Measurements from ENCODE around the gene F11R.

The F11R gene

GRCh38 chr1:161061419-161061818 lies 40.5 kb upstream of the F11R start:
- Histone ChIP-seq H4K8ac (ENCODE audit: low read length) (no peak overlapping the region), H3K4me3 (ENCODE audit: insufficient read depth in 1 of 2, low read depth in 1 of 2, low read length in 2 of 2) (no peak overlapping the region), H2BK15ac (ENCODE audit: low read depth, poor library complexity, severe bottlenecking) (no peak overlapping the region), H3K36me3 (ENCODE audit: control insufficient read depth in 1 of 2, insufficient read depth in 2 of 2, low read depth in 1 of 2, low read length in 2 of 2) (no peaks in the 10 kb centered on the region), H4K91ac (ENCODE audit: low read length) (no peak overlapping the region), H3K79me1 (replicated peaks; ENCODE audit: low read length, poor library complexity, severe bottlenecking) (no peaks in the 10 kb centered on the region), H2BK12ac (ENCODE audit: low read length in 2 of 2) (no peak overlapping the region), H3K23ac (ENCODE audit: low read length in 2 of 2) (no peak overlapping the region), H3K27ac (ENCODE audit: low read length, poor library complexity, severe bottlenecking) (no peak overlapping the region), H2BK5ac (ENCODE audit: low read depth, low read length, poor library complexity, severe bottlenecking) (no peak overlapping the region), H2BK120ac (ENCODE audit: low read depth, low read length) (no peak overlapping the region), H2AK5ac (ENCODE audit: low read length, severe bottlenecking) (no peak overlapping the region), H3K4ac (ENCODE audit: low read depth in 1 of 2, low read length in 2 of 2) (no peak overlapping the region), H3K18ac (ENCODE audit: low read depth in 1 of 2, low read length in 2 of 2) (no peak overlapping the region), H2AFZ (ENCODE audit: low read depth, low read length) (no peak overlapping the region), H3K4me2 (ENCODE audit: low read length, poor library complexity, severe bottlenecking) (no peak overlapping the region), H3K9me3 (ENCODE audit: control insufficient read depth, low read length) (no peaks in the 10 kb centered on the region), H3K9ac (ENCODE audit: low read length) (no peak overlapping the region), H3K14ac (ENCODE audit: low read length in 2 of 2) (no peak overlapping the region), H3K4me1 (ENCODE audit: control insufficient read depth, insufficient read depth, low read depth, low read length) (no peaks in the 10 kb centered on the region), H3K27me3 (ENCODE audit: control insufficient read depth in 1 of 2, insufficient read depth in 1 of 2, low read length in 2 of 2) (peaks cover 13 to 21% of the 10 kb centered on the region in 2 experiments)
- no peak for DNase-seq
- WGBS: 94% methylated on average over 1 of the region's 4 CpGs

- H3K18ac ChIP-seq (ENCODE audit: low read depth in 1 of 2, low read length in 2 of 2): no peak overlapping the region
- H3K9ac ChIP-seq (ENCODE audit: low read length): no peak overlapping the region
- no peak overlapping the region for H2BK5ac ChIP-seq (ENCODE audit: low read depth, low read length, poor library complexity, severe bottlenecking)
- WGBS: 90% methylated on average over 2 of the region's 6 CpGs
- H3K4me3 ChIP-seq (ENCODE audit: insufficient read depth in 1 of 2, low read depth in 1 of 2, low read length in 2 of 2): no peak overlapping the region
- no peak overlapping the region for H2BK15ac ChIP-seq (ENCODE audit: low read depth, poor library complexity, severe bottlenecking)
- no peak for DNase-seq
- H2BK120ac ChIP-seq (ENCODE audit: low read depth, low read length): no peak overlapping the region
- no peak overlapping the region for H2AFZ ChIP-seq (ENCODE audit: low read depth, low read length)
- H3K4me2 ChIP-seq (ENCODE audit: low read length, poor library complexity, severe bottlenecking): no peak overlapping the region
- H4K8ac ChIP-seq (ENCODE audit: low read length): no peak overlapping the region
- H3K9me3 ChIP-seq (ENCODE audit: control insufficient read depth, low read length): no peaks in the 10 kb centered on the region
- no peak overlapping the region for H3K4ac ChIP-seq (ENCODE audit: low read depth in 1 of 2, low read length in 2 of 2)
- H3K4me1 ChIP-seq (ENCODE audit: control insufficient read depth, insufficient read depth, low read depth, low read length): no peaks in the 10 kb centered on the region
- H3K27me3 ChIP-seq (ENCODE audit: control insufficient read depth in 1 of 2, insufficient read depth in 1 of 2, low read length in 2 of 2): peaks cover 10 to 14% of the 10 kb centered on the region in 2 experiments
- H3K14ac ChIP-seq (ENCODE audit: low read length in 2 of 2): no peak overlapping the region
- no peak overlapping the region for H3K23ac ChIP-seq (ENCODE audit: low read length in 2 of 2)
- H3K27ac ChIP-seq (ENCODE audit: low read length, poor library complexity, severe bottlenecking): no peak overlapping the region
- H4K91ac ChIP-seq (ENCODE audit: low read length): no peak overlapping the region
- no peak overlapping the region for H2AK5ac ChIP-seq (ENCODE audit: low read length, severe bottlenecking)
- no peak overlapping the region for H2BK12ac ChIP-seq (ENCODE audit: low read length in 2 of 2)
- no peaks in the 10 kb centered on the region for H3K79me1 ChIP-seq (replicated peaks; ENCODE audit: low read length, poor library complexity, severe bottlenecking)
- no peaks in the 10 kb centered on the region for H3K36me3 ChIP-seq (ENCODE audit: control insufficient read depth in 1 of 2, insufficient read depth in 2 of 2, low read depth in 1 of 2, low read length in 2 of 2)
Observed at GRCh38 chr1:161059293-161059692, 38.3 kb upstream of the F11R start.

- Histone ChIP-seq H3K4me3 (ENCODE audit: insufficient read depth in 1 of 2, low read depth in 1 of 2, low read length in 2 of 2) (no peak overlapping the region), H3K14ac (ENCODE audit: low read length in 2 of 2) (no peak overlapping the region), H3K23ac (ENCODE audit: low read length in 2 of 2) (no peak overlapping the region), H3K79me1 (replicated peaks; ENCODE audit: low read length, poor library complexity, severe bottlenecking) (no peaks in the 10 kb centered on the region), H3K36me3 (ENCODE audit: control insufficient read depth in 1 of 2, insufficient read depth in 2 of 2, low read depth in 1 of 2, low read length in 2 of 2) (no peaks in the 10 kb centered on the region), H2AK5ac (ENCODE audit: low read length, severe bottlenecking) (no peak overlapping the region), H3K27me3 (ENCODE audit: control insufficient read depth in 1 of 2, insufficient read depth in 1 of 2, low read length in 2 of 2) (peaks cover 3 to 7% of the 10 kb centered on the region in 2 experiments), H3K4me1 (ENCODE audit: control insufficient read depth, insufficient read depth, low read depth, low read length) (no peaks in the 10 kb centered on the region), H4K91ac (ENCODE audit: low read length) (no peak overlapping the region), H3K9me3 (ENCODE audit: control insufficient read depth, low read length) (peaks cover 3% of the 10 kb centered on the region), H3K27ac (ENCODE audit: low read length, poor library complexity, severe bottlenecking) (no peak overlapping the region), H3K4me2 (ENCODE audit: low read length, poor library complexity, severe bottlenecking) (no peak overlapping the region), H2BK120ac (ENCODE audit: low read depth, low read length) (no peak overlapping the region), H3K18ac (ENCODE audit: low read depth in 1 of 2, low read length in 2 of 2) (no peak overlapping the region), H4K8ac (ENCODE audit: low read length) (no peak overlapping the region), H2AFZ (ENCODE audit: low read depth, low read length) (no peak overlapping the region), H3K4ac (ENCODE audit: low read depth in 1 of 2, low read length in 2 of 2) (no peak overlapping the region), H3K9ac (ENCODE audit: low read length) (no peak overlapping the region), H2BK15ac (ENCODE audit: low read depth, poor library complexity, severe bottlenecking) (no peak overlapping the region), H2BK12ac (ENCODE audit: low read length in 2 of 2) (no peak overlapping the region), H2BK5ac (ENCODE audit: low read depth, low read length, poor library complexity, severe bottlenecking) (no peak overlapping the region)
- DNase-seq: no peak
- 92% methylated on average over 6 of the region's 7 CpGs for WGBS
Observed at GRCh38 chr1:161054805-161055204, 33.9 kb upstream of the F11R start.

- Histone ChIP-seq H3K27ac (ENCODE audit: low read length, poor library complexity, severe bottlenecking) (no peak overlapping the region), H3K36me3 (ENCODE audit: control insufficient read depth in 1 of 2, insufficient read depth in 2 of 2, low read depth in 1 of 2, low read length in 2 of 2) (no peaks in the 10 kb centered on the region), H3K4me2 (ENCODE audit: low read length, poor library complexity, severe bottlenecking) (no peak overlapping the region), H3K79me1 (replicated peaks; ENCODE audit: low read length, poor library complexity, severe bottlenecking) (no peaks in the 10 kb centered on the region), H2AFZ (ENCODE audit: low read depth, low read length) (no peak overlapping the region), H3K9ac (ENCODE audit: low read length) (no peak overlapping the region), H3K9me3 (ENCODE audit: control insufficient read depth, low read length) (peaks cover 8% of the 10 kb centered on the region), H3K4me3 (ENCODE audit: insufficient read depth in 1 of 2, low read depth in 1 of 2, low read length in 2 of 2) (no peak overlapping the region), H3K14ac (ENCODE audit: low read length in 2 of 2) (no peak overlapping the region), H2BK15ac (ENCODE audit: low read depth, poor library complexity, severe bottlenecking) (no peak overlapping the region), H4K8ac (ENCODE audit: low read length) (no peak overlapping the region), H3K27me3 (ENCODE audit: control insufficient read depth in 1 of 2, insufficient read depth in 1 of 2, low read length in 2 of 2) (peaks cover 0 to under 1% of the 10 kb centered on the region in 2 experiments), H2AK5ac (ENCODE audit: low read length, severe bottlenecking) (no peak overlapping the region), H4K91ac (ENCODE audit: low read length) (no peak overlapping the region), H2BK12ac (ENCODE audit: low read length in 2 of 2) (no peak overlapping the region), H3K23ac (ENCODE audit: low read length in 2 of 2) (no peak overlapping the region), H3K4ac (ENCODE audit: low read depth in 1 of 2, low read length in 2 of 2) (no peak overlapping the region), H3K4me1 (ENCODE audit: control insufficient read depth, insufficient read depth, low read depth, low read length) (no peaks in the 10 kb centered on the region), H2BK5ac (ENCODE audit: low read depth, low read length, poor library complexity, severe bottlenecking) (no peak overlapping the region), H3K18ac (ENCODE audit: low read depth in 1 of 2, low read length in 2 of 2) (no peak overlapping the region), H2BK120ac (ENCODE audit: low read depth, low read length) (no peak overlapping the region)
- no peak for DNase-seq
- WGBS: 90% methylated on average over 4 of the region's 4 CpGs
Observed at GRCh38 chr1:161054232-161054631, 33.3 kb upstream of the F11R start.
